HG03175 (cell line): ENCODE data around the gene SHISA4.
"Not testable (repeated sequence)": the region's sequence is repeated elsewhere in the genome, so short reads cannot be mapped to it uniquely, and the experiment has no call there.

Experiments
- ATAC-seq: cut with Tn5 transposase; IDR thresholded peaks from one replicate; pipeline ENCODE4 v1.9.1; 2021; ENCODE audit warnings: mild to moderate bottlenecking, moderate library complexity; ENCODE audit not compliant: unreplicated experiment

The SHISA4 gene

GRCh38 chr1:201918343-201918742, 29.6 kb downstream of the SHISA4 start:
- no peak for ATAC-seq

- ATAC-seq = no peak
Observed at GRCh38 chr1:201921952-201922558, 33.4 kb downstream of the SHISA4 start.

GRCh38 chr1:201925301-201925567, 36.5 kb downstream of the SHISA4 start:
- no peak for ATAC-seq

GRCh38 chr1:201925981-201926645, 37.4 kb downstream of the SHISA4 start:
- no peak for ATAC-seq

GRCh38 chr1:201928266-201928665, 39.6 kb downstream of the SHISA4 start:
- ATAC-seq = no peak

GRCh38 chr1:201930137-201930536, 41.4 kb downstream of the SHISA4 start:
- no peak for ATAC-seq

GRCh38 chr1:201930803-201931202, 42.1 kb downstream of the SHISA4 start:
- ATAC-seq = no peak

GRCh38 chr1:201933840-201934430, 45.2 kb downstream of the SHISA4 start:
- ATAC-seq = no peak

- no peak for ATAC-seq
Observed at GRCh38 chr1:201937624-201938213, 49.0 kb downstream of the SHISA4 start.

GRCh38 chr1:201938440-201939035, 49.8 kb downstream of the SHISA4 start:
- ATAC-seq = no peak

GRCh38 chr1:201939148-201939547, 50.5 kb downstream of the SHISA4 start:
- no peak for ATAC-seq

- ATAC-seq = no peak
Observed at GRCh38 chr1:201939574-201939973, 50.9 kb downstream of the SHISA4 start.

- not testable (repeated sequence) for ATAC-seq
Observed at GRCh38 chr1:201940316-201940715, 51.6 kb downstream of the SHISA4 start.

GRCh38 chr1:201941420-201942128, 52.9 kb downstream of the SHISA4 start:
- ATAC-seq = no peak

- ATAC-seq = no peak
Observed at GRCh38 chr1:201942129-201942495, 53.4 kb downstream of the SHISA4 start.
